C4-2B (cell line): ENCODE measurements around the gene MVB12B.

Experiments
- H3K27ac ChIP-seq: fragments of 450-650 bp; 2 replicates; pipeline ENCODE4 v1.5.1; 2017
- CTCF ChIP-seq: fragments of 450-650 bp; conservative IDR thresholded peaks from 2 replicates; pipeline ENCODE4 v1.5.1; 2017; ENCODE audit warnings: mild to moderate bottlenecking
- ZFX ChIP-seq: fragments of 450-650 bp; IDR thresholded peaks from 2 replicates; pipeline ENCODE4 v1.6.1; 2017

The MVB12B gene

GRCh38 chr9:126439883-126440653, 113.4 kb downstream of the MVB12B start:
- H3K27ac ChIP-seq = no peak overlapping the region
- no peak for TF ChIP-seq CTCF
- no peak for TF ChIP-seq ZFX

- no peak for TF ChIP-seq CTCF
- TF ChIP-seq ZFX = no peak
- no peak overlapping the region for H3K27ac ChIP-seq
Observed at GRCh38 chr9:126440940-126441339, 114.3 kb downstream of the MVB12B start.

- H3K27ac ChIP-seq = no peak overlapping the region
- TF ChIP-seq ZFX (no peak), CTCF (no peak)
Observed at GRCh38 chr9:126442636-126443035, 116.0 kb downstream of the MVB12B start.

- TF ChIP-seq CTCF = no peak
- TF ChIP-seq ZFX = no peak
- no peak overlapping the region for H3K27ac ChIP-seq
Observed at GRCh38 chr9:126443144-126443543, 116.5 kb downstream of the MVB12B start.

GRCh38 chr9:126448136-126448535, 121.5 kb downstream of the MVB12B start:
- TF ChIP-seq ZFX (no peak), CTCF (no peak)

GRCh38 chr9:126448865-126449577, 122.4 kb downstream of the MVB12B start:
- no peak for TF ChIP-seq CTCF

More at GRCh38 chr9:126448136-126448535, 121.5 kb downstream of the MVB12B start:
- no peak overlapping the region for H3K27ac ChIP-seq

More at GRCh38 chr9:126448865-126449577, 122.4 kb downstream of the MVB12B start:
- no peak overlapping the region for H3K27ac ChIP-seq
